Measurements from ENCODE around the gene CPD.

Gene CPD

GRCh38 chr17:30477083-30477773, 98.5 kb downstream of the CPD start, which contains the start of gene GOSR1:
GOSR1 (plus strand) TSS chr17:30477408; CDS start chr17:30477434, 26 bp downstream.
- peaks cover 28% of the 10 kb centered on the region for H3K79me2 ChIP-seq (ENCODE audit: low read length)
- peaks cover 13% of the 10 kb centered on the region for H3K4me1 ChIP-seq (ENCODE audit: low read length)
- H3K36me3 ChIP-seq (replicated peaks; ENCODE audit: low read depth, low read length), result peaks cover 13% of the 10 kb centered on the region
- peak within 1 kb of the TSS; percentile 95 for H3K9ac ChIP-seq (ENCODE audit: low read length)
- TF ChIP-seq CTCF (IDR thresholded peaks at IDR 0.05; ENCODE audit: low read depth, low read length) (peak; percentile 73), EZH2phosphoT487 (IDR thresholded peaks at IDR 0.05; ENCODE audit: low read depth) (no peak)
- no peaks in the 10 kb centered on the region for H3K9me3 ChIP-seq (ENCODE audit: insufficient read depth, low read length)
- peak within 1 kb of the TSS; percentile 95 for H3K4me3 ChIP-seq (ENCODE audit: low read length)
- H3K27ac ChIP-seq (ENCODE audit: low read length), result peak within 1 kb of the TSS; percentile 54
- H3K4me2 ChIP-seq (ENCODE audit: low read length), result peak within 1 kb of the TSS; percentile 95
- 0 out of 2 replicates have a peak, but pooled peaks cover 3% of the 10 kb centered on the region for H3K27me3 ChIP-seq (ENCODE audit: low read depth, low read length)
- H2AFZ ChIP-seq (ENCODE audit: low read depth, low read length), result peak within 1 kb of the TSS; percentile 98
- no peaks in the 10 kb centered on the region for H4K20me1 ChIP-seq (ENCODE audit: insufficient read depth, low read length)

DNA sequence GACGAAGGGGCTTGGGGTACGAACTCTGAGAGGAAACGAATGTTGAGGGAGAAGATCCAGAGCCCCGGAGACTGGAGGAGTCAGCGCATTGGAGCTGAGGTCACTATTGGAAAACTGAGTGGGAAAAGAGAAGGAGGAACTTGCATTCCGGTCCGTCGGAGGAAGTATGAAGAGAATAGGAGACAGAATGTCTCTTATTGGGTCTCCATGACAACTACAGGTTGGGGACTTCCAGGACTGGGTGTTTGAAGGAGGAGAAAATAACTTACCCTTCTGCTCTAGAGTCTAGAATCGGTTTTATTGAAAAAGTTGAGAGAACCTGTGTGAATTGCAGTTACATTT, 99.0 kb downstream of the CPD start:
- Histone ChIP-seq H3K9me3 (ENCODE audit: insufficient read depth, low read length) (no peaks in the 10 kb centered on the region), H3K9ac (ENCODE audit: low read length) (peak overlapping the region; percentile 95), H3K27ac (ENCODE audit: low read length) (peak overlapping the region; percentile 54), H3K79me2 (ENCODE audit: low read length) (peaks cover 28% of the 10 kb centered on the region), H3K4me2 (ENCODE audit: low read length) (peak overlapping the region; percentile 92), H4K20me1 (ENCODE audit: insufficient read depth, low read length) (no peaks in the 10 kb centered on the region), H2AFZ (ENCODE audit: low read depth, low read length) (peak overlapping the region; percentile 77; the same call in 1 of the 2 replicates), H3K36me3 (replicated peaks; ENCODE audit: low read depth, low read length) (peaks cover 18% of the 10 kb centered on the region), H3K27me3 (ENCODE audit: low read depth, low read length) (no peaks in the 10 kb centered on the region), H3K4me1 (ENCODE audit: low read length) (peaks cover 13% of the 10 kb centered on the region), H3K4me3 (ENCODE audit: low read length) (peak overlapping the region; percentile 95)
- TF ChIP-seq CTCF (IDR thresholded peaks at IDR 0.05; ENCODE audit: low read depth, low read length) (no peak), EZH2phosphoT487 (IDR thresholded peaks at IDR 0.05; ENCODE audit: low read depth) (no peak)

DNA sequence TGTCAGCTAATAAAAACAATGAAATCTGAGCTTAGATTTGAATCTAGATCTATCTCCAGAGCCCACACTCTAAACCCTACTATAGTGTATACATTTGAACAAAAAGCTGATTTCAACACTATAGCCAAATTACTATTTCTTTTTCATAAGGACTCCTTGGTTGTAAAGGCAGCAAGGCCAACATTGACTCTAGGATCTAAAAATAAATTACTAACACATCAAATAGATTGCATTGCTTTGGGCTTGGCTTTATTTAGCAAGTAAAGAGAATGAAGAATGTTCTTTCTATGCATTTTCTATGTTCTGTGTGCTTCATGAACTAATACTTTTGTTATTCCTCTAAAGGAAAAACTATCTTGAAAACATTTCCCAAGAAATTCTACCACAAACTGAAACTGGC, 103.8 kb downstream of the CPD start:
- H2AFZ ChIP-seq (ENCODE audit: low read depth, low read length), result no peak overlapping the region
- no peak for TF ChIP-seq EZH2phosphoT487 (IDR thresholded peaks at IDR 0.05; ENCODE audit: low read depth)
- no peak for TF ChIP-seq CTCF (IDR thresholded peaks at IDR 0.05; ENCODE audit: low read depth, low read length)
- peaks cover 28% of the 10 kb centered on the region for H3K79me2 ChIP-seq (ENCODE audit: low read length)
- H3K4me3 ChIP-seq (ENCODE audit: low read length), result no peak overlapping the region
- peaks cover 57% of the 10 kb centered on the region for H3K36me3 ChIP-seq (replicated peaks; ENCODE audit: low read depth, low read length)
- H3K27ac ChIP-seq (ENCODE audit: low read length), result no peak overlapping the region
- H3K9ac ChIP-seq (ENCODE audit: low read length), result no peak overlapping the region
- H3K4me1 ChIP-seq (ENCODE audit: low read length), result peaks cover 6% of the 10 kb centered on the region
- H3K9me3 ChIP-seq (ENCODE audit: insufficient read depth, low read length), result no peaks in the 10 kb centered on the region
- H4K20me1 ChIP-seq (ENCODE audit: insufficient read depth, low read length), result no peaks in the 10 kb centered on the region
- no peak overlapping the region for H3K4me2 ChIP-seq (ENCODE audit: low read length)
- no peaks in the 10 kb centered on the region for H3K27me3 ChIP-seq (ENCODE audit: low read depth, low read length)

DNA sequence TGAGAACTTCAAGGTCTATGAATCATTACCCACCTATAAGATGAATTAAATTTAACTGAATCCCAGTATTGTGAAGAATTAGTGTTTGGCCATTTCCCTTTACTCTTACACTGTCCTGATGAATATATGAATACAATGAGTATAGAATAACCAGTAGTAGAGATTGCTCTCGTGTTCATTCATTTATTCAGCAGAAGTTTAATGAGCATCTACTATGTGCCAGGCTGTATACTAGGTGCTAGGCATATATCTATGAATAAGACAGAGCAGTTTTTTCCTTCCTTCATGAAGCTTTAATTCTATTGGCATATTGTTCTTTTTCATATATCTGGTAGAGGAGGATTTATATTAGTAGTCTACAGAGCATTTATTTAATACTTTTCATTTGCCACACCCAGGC, 104.4 kb downstream of the CPD start:
- Histone ChIP-seq H3K27ac (ENCODE audit: low read length) (no peak overlapping the region), H3K27me3 (ENCODE audit: low read depth, low read length) (no peaks in the 10 kb centered on the region), H3K9ac (ENCODE audit: low read length) (no peak overlapping the region), H3K4me1 (ENCODE audit: low read length) (peaks cover 3% of the 10 kb centered on the region), H3K36me3 (replicated peaks; ENCODE audit: low read depth, low read length) (peaks cover 59% of the 10 kb centered on the region), H3K4me2 (ENCODE audit: low read length) (no peak overlapping the region), H3K4me3 (ENCODE audit: low read length) (no peak overlapping the region), H4K20me1 (ENCODE audit: insufficient read depth, low read length) (no peaks in the 10 kb centered on the region), H3K79me2 (ENCODE audit: low read length) (peaks cover 22% of the 10 kb centered on the region), H3K9me3 (ENCODE audit: insufficient read depth, low read length) (no peaks in the 10 kb centered on the region), H2AFZ (ENCODE audit: low read depth, low read length) (no peak overlapping the region)
- TF ChIP-seq CTCF (IDR thresholded peaks at IDR 0.05; ENCODE audit: low read depth, low read length) (no peak), EZH2phosphoT487 (IDR thresholded peaks at IDR 0.05; ENCODE audit: low read depth) (no peak)

All from OCI-LY3 (cell line).